ENCODE measurements around the gene SUMO4.

The SUMO4 gene

DNA sequence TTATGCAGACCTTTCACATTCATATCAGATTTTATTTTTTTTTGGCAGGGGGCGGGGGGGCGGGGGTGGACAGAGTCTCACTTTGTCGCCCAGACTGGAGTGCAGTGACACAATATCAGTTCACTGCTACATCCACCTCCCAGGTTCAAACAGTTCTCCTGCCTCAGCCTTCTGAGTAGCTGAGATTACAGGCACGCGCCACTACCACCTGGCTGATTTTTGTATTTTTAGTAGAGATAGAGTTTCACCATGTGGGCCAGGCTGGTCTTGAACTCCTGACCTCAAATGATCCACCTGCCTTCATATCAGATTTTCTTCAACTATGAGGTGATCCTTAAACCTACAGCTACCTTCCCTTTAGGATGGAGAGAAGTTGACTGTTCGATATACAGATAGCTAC is 8.0 kb upstream of the SUMO4 start:
- no peak for DNase-seq

DNA sequence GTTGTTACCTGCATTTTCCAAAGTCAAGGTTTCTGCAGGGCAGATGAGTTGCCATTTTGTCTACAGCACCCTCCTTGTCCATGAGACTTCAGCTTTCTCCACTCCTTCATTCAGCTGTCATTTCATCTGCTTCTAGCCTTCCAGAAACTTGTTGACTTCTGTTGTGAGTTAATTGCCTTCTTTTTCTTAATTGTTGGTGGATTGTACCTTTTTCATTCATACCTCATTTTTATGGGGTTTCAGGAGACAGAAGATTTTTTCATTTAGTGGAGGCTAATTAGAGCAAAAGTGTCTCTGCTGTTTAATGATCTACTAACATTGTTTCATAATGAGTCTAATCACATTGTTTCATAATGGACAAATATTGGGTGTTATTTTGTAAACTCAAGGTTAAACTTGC is 7.5 kb upstream of the SUMO4 start:
- no peak for DNase-seq

DNA sequence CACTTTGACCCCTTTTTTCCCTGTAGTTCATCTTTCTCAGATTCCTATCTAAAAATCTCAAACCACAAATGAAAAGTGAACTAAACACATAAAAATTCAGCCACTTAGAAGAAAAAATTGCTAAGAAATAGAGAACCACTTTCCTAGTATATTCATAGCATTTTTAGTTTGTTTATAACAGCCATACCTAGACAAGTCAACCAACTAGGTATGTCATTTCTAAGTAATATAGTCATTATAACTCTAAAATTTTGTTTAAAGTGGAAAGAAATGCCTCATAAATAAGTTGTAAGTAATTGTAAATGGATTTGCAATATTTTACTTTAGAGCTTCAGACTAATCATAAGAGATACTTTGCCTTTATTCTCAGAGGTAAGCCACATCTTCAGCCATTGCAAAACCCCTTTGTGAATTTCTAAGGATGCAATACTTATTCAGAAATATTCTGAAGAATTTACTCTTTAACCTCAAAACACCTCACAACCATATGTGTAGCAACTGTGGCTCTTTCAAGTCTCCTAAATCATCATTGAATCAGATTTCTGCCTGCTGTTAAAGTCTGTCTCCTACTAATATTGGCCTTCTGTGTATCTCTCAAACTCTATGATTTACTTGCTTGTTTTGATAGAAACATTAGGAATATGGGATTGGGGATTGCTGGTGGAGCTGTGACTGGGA is 6.9 kb upstream of the SUMO4 start:
- no peak for DNase-seq

DNA sequence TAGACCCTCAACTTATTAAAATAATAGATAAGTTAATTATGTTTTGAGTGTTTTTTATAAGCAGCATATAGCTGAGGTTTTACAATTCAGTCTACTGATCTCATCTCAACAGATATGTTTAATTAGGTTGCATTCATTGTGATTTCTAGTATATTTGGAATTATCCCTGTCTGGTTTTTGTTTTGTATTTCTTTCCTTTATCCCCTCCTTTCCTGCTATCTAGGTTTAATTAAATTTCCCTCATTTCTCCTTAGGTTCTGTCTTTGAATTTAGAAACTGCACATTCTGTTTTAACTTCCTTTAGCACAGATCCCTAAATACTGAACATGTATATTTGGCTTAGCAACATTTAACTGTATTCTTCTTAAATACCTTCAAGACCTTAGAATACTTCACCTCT is 4.9 kb upstream of the SUMO4 start:
- no peak for DNase-seq

DNA sequence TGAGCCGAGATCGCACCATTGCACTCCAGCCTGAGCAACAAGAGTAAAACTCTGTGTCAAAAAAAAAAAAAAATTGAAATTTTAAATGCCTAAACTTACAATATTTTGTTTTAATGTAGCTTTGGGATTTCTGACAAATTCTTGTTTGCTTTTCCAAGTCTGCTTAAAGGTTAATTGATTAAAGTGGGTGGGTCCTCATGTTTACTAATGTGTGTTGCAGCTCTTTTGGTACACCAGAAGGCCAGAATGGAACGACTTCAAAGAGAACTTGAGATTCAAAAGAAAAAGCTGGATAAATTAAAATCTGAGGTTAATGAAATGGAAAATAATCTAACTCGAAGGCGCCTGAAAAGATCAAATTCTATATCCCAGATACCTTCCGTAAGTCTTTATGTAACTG is 2.7 kb upstream of the SUMO4 start:
- DNase-seq: no peak

DNA sequence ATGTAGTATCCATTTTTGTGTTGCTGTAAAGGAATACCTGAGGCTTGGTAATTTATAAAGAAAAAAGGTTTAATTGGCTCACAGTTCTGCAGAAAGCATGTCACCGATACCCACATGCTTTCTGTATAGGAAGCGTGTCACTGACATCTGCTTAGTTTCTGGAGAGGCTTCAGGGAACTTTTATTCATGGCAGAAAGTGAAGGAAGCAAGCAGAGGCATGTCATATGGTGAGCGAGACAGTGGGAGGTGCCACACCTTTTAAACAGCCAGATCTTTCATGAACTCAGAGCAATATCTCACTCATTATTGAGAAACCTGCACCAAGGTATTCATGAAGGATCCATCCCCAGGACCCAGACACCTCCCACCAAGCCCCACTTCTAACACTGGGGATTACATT is 3.5 kb downstream of the SUMO4 start:
- DNase-seq: no peak

DNA sequence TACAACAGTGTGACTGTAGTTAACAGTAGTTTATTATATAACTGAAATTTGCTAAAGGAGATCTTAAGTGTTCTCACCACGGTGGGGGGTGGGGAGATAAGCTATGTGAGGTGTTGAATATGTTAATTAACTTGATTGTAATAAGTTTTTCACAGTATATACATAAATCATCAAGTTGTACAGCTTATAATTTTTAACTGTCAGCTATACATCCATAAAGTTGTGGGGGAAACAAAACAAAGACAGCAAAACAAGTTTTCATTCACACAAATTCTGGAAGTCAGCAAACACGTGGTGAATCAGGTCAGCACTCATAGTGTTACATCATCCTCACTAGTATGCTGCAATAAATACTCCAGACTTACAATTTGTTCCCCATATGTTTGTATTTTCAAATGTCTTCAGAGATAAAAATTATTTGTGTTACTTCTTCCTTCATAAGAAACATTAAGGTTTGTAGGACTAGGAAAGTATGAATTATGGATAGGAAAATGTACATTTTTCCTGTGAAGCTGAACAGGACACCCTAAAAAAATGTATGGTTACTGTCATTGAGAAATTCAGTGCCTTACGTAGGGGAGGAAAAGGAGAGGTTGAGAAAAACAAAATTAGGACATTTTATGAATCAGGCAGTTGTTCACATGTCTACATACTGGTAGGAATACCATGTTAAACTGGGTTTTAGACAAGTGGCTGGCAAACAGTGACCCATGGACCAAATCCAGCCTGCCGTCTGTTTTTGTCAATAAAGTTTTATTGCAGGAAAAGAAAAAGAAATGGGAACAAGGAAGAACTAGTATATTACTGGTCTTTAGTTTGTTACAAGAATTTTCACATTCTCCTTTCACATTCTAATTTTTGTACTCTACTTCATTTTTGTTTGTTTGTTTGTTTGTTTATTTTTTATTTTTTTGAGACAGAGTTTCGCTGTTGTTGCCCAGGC is 6.0 kb downstream of the SUMO4 start:
- no peak for DNase-seq

DNA sequence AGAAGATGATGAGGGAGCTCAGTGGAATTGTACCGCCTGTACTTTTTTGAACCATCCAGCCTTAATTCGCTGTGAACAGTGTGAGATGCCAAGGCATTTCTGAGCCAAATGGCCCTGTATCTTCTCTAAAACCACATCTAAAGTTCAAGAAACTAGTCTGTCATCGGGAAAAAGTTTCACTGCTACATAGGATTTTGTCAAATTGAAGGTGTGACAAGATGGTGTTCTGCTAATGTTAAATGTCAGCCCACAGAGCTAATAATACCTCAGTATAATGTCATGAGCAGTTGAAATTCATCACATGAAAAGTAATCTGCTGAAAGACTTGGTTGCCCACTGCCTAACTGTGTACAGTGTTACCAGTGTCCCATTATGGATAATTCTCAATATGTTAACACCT is 9.6 kb downstream of the SUMO4 start:
- DNase-seq: no peak

DNA sequence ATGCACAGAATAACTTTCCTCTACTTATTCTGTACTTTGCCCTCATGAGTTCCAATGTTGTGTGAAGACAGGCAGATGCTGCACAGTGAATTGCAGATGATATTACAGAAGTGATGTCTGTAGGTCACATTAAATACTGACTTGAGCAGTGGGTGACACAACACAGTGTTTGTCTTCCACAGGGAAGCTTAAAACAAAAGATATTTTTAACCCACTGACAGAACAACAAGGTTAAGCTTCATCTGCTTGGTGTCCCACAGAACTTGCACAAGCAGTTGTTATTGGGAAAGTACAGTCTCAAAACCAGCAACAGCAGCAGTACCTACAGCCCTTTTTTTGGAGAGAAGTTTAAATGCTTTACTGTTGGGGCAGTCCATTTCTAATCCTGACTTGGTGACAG is 10.5 kb downstream of the SUMO4 start:
- no peak for DNase-seq

DNA sequence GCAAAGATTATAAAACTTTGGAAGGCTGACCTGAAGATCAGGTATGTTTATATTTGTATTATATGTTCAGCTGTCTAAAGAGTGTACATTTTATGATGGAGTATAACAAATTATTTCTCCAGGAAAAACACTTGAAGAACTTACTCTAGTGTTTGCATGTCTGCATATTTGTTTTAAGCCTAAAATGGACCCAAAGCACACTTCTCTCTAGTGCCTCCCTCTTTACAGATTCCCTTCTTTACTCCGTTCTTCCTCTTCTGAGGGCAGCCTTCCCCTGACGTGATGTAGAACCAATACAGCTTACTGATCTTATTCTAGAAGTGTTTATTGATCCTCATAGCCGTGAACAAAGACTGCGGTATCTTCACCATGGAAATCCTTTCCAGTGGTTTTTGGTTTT is 13.9 kb downstream of the SUMO4 start:
- no peak for DNase-seq

DNA sequence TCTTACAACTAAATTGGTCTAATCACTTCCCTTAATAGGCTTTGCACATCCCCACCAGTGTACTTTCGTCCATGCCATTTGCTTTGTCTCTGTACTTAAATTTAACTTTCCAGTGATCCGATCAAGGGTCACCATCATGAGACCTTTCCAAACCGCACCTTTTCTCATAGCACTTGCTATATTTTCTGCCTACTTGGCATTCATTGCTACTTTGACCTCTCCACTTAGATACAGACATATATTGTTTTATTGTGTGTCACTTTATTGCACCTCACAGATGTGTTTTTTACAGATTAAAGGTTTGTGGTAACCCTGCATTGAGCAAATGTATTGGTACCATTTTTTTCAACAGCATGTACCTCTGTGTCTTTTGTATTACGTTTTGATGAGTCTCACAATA is 14.8 kb downstream of the SUMO4 start:
- DNase-seq: no peak

DNA sequence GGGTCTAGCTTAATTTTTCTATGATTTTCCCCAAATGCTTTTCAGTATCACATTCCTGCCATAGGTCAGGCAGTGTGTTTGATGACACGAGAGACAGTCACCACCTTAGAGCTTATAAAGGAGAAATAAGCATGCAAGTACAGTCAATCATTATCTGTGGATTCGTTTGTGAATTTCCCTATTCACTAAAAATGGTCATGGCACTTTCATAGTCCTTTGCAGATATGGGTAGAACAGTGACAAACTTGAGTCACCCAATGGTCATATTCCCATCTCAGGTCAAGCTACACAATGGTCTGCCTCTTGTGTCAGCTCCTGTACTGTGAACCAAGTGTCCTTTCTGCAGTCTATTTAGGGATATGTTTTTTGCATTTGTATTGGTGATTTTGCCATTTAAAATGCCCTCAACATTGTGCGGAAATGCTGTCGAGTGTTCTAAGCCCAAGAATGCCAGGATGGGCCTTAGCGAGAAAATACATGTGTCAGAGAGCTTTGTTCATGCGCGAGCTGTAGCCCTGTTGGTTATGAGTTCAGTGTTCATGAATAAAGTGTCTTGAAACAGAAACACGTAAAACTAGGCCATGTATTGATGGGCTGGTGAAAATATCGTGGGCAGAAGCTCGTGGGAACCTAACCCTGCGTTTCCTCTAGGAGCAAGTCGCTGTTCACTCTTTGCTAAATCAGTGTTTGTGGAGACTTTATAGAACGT is 19.8 kb downstream of the SUMO4 start:
- DNase-seq: no peak

DNA sequence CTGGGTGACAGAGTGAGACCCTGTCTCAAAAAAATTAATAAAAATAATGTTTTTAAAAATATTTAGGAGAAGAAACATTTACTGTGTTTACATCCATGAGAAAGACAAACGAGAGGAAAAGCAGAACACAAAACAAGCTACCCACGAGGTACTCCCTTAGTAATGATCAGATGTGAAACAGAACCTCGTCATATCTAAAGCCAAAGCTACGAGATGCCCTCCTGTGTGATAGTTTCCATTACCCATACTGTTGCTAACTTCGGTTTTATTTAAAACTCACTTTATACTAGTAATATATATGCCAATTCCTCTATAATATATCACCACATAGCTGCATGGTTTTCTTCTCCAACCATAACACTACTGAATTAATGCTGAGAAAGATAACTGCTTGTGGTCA is 21.1 kb downstream of the SUMO4 start:
- no peak for DNase-seq

DNA sequence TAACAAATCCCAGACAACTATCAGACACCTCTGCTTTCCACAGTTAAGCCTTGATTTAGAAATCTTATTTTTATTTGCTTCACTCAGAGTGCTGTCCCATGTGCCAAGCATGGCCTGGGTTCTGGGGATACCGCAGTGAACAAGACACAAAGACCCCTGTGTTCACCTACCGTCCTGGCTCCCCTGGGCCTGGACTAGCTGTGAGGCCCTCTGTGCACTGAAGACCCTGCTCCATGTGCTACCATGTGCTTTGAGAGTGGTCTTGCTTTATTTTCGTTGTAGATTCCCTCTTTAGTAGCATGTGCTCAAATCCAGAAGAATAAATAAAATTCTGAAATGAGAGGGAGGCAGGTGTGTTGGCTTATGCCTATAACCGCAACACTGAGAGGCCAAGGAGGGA is 22.5 kb downstream of the SUMO4 start:
- no peak for DNase-seq

DNA sequence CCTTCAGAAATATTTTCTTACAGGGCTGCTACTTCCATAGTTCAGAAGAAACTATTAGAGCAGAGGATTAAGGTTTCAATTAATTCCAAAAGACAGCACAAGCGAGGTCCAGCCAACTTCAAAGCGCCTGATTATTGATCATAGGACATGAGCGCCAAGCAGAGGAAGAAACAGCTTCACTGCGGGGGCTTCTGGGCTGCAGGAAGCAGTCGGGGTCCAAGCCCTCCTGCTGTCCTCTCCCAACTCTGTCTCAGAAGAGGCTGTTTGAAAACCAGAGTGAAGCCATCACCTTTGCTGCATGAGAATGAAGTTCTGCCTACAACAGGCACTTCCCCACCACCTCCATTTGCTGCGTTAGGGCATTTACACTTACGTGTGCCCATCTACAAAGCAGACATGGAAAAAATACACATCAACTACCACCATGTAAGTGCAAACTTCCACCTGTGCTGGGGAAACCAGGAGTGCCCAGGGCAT is 23.9 kb downstream of the SUMO4 start:
- no peak for DNase-seq

DNA sequence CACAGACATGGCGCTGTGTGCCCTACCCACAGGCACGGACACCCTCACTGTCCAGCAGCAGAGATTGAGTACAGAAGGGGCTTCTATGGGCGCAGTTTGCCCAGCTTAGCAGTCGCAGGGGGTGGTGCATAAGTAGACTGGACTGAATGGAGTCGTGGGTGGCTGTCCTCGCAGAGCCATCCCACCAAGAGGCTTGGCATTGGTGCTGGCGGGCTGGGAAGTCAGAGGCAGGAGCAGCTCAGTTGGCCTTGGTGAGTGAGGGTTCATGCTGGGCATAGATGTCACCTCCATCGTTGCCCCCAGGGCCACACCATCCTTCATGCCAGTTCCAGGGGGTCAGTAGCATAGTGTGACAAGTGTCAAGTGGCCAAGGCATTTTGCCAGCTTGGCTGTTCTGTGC is 25.2 kb downstream of the SUMO4 start:
- no peak for DNase-seq

DNA sequence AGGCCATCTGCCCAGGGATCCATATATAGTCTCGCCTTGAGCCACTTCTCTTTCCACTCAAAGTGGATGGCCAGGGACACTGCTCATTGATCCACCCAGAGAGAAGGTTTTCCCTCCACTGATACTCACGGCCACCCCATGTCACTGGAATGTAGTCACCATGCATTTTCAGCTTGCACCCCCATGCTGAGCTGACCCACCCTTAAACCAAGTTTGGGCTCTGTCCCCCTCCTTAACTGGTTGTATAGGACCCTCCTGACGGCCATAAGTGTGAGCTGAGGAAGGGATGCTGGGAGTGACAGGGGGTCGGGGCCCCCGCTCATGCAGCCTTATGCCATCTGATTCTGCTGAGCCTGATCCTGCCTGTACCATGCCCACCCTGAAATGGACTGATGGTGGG is 25.7 kb downstream of the SUMO4 start:
- DNase-seq: no peak

DNA sequence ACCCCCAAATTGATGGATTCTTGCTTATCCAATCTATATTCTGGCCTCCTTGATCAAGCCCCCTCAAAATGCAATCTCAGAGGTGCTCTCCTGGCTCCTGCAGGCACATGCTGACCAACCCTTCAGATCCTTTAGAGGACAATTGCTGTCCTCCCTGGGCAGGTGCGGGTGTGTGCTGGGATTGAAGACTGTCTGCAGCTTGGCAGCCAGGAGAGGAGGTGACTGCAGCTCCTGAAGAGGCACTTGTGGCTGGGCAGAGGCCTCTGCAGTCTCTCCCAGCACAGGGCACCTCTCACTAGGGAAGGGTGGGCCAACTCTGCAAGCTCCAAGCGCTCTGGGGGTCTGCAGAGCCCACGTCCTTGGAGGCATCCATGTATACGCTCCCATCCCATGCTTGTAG is 28.5 kb downstream of the SUMO4 start:
- DNase-seq: no peak

DNA sequence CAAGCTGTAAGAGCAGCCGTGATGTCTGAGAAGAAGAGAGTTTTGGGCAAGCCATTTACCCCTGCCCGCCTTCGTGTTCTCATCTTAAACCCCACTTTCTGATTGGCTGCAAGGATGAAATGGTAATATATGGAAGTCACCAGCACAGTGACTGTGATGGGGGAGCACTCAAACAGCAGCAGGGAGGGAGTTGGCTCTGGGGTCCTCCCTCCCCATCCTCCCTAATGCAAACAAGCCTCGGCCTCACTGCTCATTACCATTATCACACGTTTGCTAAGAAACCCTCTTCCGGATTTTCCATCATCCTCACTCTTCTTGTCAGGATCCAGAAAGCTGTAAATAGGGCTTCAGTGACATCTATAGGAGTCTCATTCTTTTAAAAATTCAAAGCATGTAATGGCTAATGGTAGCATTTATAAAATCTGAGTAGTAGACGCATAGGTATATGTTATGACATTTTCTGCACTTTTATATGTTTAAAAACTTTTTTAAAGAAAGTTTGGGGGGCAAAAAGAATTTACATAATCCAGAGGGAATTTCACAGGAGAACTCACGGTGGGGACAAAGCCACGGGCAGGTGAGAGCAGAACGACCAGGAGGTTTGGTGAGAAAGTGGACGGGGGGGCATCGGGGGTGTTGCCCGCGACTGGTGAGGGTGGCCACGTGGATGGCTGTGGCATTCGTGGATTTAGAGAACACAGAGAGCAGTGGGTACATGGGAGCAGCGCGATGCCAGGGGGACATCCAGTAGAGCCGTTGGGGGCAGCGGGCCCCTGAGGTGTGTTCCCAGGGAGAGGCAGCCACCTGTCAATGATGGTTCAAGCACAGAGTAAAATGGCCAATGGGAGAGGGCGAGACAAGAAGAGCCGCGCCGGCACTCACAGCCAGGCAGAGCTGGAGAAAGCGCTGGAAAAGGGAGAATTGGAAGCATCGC is 29.6 kb downstream of the SUMO4 start:
- no peak for DNase-seq

DNA sequence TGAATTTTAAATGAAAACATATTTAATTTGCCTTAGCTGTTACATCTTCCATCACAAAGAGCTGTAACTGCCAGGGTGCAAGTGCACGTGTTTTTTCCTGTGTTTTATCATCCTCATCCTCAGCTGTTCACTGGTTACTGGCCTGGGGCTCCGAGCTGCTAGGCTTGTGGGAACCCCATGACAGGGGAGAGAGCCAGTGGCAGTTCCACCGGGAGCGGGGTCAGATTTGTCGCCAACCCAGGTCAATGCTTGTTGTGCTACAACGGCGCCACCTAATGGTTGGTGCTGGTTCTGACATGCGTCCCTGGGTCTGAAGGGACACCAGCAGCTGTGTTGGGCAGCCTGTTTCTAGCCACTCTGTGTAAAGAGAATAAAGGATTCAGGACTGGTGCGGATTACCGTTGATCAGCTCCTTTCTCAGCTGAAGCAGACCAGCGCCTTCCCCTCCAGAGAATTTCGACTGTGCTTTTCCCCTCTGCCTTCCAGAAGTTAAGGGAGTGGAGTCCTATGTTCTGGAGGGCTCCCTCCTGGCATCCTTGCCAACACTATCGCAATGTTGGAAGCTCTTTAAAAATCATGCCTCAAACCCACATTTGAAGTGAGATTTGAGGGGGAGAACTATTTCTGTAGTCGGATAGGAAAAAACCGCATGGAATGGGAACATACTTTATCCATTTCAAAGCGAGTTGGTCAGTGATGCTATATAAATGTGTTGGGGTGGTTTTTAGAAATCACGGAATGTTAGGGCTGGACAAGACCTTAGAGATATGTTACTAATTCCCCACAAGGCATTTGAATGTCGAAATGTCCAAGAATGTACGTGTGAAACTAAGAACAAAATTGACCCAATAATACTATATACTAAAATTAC is 32.1 kb downstream of the SUMO4 start:
- DNase-seq: peak; percentile 94

DNA sequence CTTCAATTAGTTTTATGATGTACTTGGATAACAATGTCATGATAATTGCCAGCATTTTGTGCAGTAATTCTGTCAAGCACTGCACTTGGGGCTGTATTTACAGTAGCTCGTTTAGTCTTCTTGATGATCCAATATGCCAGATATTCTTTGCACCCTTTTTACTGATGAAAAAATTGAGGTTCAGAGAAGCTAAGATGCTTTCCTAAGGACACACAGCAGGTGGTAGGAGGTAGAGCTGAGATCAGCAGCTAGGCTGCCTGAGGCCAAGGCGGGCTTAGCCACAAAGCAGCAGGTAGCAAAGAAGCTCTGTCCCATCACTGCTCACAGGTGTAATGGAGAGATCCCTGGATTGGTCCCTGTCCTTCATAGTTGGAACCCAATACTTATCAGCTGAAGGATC is 33.3 kb downstream of the SUMO4 start:
- DNase-seq: no peak

DNA sequence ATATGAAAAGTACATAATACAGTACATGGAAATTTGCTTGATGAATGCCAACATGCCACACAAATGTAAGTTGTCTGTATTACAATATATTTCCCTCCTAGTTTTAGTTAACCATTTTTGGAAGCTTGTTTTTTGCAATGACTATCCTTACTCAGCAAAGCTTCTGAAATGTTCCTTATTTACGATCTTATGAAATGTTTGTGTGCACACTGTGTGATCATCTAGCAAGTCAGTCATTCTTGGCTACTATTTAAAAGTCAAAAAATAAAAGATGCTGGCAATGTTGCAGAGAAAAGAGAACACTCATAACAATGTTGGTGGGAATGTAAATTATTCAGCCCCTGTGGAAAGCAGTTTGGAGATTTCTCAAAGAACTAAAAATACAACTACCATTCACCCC is 33.8 kb downstream of the SUMO4 start:
- DNase-seq: no peak
